Dedifferentiated amniotic fluid mesenchymal stem cell (primary cell): ENCODE measurements around the gene PMIS2.

Experiments
- DNase-seq: peaks from one replicate; pipeline ENCODE4 v3.0.0-alpha.2; 2016; ENCODE audit errors: extremely low spot score

Gene PMIS2

DNA sequence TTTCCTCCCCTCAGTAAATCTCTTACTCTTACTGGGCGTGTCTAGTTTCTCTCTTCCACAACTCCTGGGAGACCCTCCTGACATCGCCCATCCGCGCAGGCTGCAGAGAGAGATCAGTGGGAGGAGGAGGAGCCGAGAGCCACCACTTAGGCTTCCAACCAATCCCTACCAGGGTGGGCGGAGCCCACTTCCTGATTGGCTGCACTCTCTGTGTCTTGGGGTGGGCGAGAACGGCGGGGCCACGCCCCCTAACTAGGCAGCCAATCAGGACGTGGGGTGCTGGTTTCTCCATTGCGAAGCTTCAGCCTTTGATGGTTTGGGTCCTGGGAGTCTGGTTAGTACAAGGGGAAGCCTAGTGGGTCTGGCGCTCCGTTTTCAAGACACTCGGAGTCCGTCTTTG lies at the start of gene PMIS2:
Gene PMIS2, plus strand, starts transcription at position 326 of the 400 bp plus-strand sequence. CDS start 87 bp downstream, outside the sequence.
- no peak for DNase-seq

GRCh38 chr19:35539314-35539713 lies 46.7 kb upstream of the PMIS2 start:
- no peak for DNase-seq

GRCh38 chr19:35539850-35540249 lies 46.1 kb upstream of the PMIS2 start:
- DNase-seq = no peak

DNA sequence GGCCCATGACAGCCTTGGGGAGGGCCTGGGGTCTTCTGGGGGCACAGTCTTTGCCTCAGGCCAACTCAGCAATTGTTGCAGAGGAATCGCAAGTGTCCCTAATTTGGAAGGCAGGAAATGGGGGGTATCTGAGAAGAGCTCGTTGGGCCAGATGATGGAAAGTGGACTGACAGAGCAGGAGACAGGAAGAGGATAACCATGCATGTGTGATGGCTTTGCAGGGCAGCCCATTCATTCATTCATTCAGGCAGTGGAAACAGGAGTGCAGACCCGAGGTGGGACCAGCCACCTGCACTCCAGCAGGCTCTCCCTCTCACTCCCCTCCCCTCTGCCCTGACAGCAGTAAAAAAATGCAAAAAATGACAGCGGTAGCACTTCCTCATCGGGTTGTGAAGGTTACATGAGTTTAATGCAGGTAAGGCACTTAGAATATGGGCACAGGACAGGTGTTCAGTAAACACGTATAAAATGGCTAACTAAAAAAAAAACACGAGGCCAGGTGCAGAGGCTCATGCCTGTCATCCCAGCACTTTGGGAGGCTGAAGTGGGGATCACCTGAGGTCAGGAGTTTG lies 45.5 kb upstream of the PMIS2 start:
- no peak for DNase-seq

GRCh38 chr19:35542209-35542608 lies 43.8 kb upstream of the PMIS2 start:
- DNase-seq = no peak

- DNase-seq = no peak
These were observed 42.5 kb upstream of the PMIS2 start for GRCh38 chr19:35543280-35544109.

DNA sequence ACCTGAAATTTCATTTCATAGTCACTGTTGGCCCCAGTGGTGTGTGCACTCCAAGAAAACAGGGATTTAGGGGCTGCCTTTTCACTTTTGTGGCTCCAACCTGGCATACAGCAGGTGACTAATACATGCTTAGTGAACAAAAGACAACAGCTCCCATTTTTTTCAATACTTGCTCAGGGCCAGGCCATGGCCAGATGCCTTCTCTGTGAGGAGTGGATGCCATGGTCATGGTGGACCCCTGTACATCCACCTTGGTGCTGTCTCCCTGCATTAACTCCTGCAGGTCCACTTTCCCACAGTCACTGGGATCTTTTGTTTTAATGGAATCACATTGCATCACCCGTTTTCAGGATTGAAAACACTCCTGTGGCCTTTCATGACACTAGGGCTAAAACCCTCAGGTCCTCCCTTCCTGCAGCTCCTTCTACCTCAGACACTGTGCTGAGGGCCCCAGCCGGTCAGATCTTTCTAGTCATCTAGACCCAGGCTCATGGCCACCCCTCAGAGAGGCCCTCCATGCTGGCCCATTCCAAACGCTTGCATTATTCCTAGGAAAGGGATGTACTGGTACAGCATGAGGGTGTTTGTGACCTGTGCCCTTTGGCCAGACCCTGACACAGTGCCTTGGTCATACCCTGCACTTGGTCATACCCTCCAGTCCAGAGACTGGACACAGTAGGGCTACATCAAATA lies 41.7 kb upstream of the PMIS2 start:
- DNase-seq = no peak

DNA sequence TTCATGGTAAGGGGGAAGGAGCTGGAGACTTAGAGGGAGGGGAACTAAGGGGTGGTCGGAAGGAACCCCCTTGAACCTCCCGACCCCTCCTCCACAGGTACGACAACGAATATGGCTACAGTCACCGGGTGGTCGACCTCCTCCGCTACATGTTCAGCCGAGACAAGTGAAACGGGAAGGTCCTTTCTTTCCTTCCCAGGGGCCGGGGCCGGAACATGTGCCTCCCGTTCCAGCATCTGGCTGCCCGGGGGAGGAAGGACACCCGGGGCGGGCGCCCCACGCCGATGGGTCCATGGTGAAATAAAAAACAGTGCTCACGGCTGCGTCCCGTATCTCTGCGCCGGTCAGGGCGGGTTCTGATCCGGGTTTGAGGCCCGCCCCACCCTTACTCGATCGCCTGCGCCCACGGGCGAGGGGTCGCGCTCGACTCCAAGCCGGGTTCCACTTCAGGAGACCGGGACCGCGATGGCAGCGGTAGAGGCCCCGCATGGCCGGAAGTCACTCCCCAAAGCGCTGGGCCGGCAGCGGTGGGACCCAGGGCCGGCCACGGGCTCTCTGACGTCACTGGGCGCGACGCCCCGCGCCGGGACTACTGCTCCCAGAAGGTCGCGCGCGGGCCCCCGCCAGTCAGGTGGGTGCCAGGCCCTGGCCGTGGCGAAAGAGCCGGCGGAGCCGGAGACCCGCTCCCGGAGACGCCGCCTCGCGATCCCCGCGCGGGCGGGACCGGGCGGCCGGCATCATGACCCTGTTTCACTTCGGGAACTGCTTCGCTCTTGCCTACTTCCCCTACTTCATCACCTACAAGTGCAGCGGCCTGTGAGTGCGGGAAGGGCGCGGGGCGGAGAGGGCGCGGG lies 40.7 kb upstream of the PMIS2 start, which contains the start of gene TMEM147:
Gene TMEM147, plus strand, starts transcription at position 626 of the 854 bp plus-strand sequence. Its CDS starts 114 bp downstream, at position 740.
- peak; percentile 81 for DNase-seq

GRCh38 chr19:35545855-35546381 lies 40.1 kb upstream of the PMIS2 start:
- DNase-seq = no peak

DNA sequence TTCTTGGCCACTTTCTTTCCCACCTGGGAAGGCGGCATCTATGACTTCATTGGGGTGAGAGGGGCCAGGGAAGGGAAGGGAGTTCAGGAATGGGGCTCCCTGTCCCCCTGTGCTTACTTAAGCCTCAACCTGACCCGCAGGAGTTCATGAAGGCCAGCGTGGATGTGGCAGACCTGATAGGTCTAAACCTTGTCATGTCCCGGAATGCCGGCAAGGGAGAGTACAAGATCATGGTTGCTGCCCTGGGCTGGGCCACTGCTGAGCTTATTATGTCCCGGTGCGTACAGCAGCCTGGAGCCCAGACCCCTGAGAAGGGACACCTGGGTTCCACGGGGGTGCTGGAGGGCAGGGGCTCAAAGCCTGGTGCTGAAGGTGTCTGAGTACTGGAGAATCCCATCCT lies 39.4 kb upstream of the PMIS2 start:
- no peak for DNase-seq

DNA sequence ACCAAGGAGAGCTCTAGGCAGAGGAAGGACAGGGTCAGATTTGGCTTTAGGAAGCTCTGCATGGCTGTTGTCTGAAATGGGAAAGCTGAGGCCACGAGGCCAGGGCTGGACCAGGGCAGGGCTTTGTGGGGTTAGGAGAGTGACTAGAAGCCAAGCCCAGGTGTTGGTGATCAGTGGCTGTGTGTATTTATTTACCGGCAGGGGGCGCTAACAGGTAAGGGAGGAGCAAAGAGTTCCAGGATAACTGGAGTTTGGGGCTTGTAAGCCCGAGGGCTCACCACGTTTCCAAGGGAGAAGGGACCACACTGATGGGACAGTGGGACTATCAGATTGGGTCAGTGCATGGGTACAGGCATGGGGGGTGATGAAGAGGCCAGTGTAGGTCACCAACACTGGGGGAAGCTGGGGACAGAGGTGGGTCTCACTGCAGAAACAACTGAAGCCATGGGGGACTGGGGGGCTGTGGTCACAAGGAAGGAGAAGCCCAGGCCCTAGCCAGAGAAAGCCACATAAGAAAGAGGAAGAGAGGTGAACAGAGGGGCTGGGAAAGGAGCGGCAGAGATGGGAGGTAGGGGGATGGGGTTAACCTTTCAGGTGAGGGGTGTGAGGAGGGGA lies 36.7 kb upstream of the PMIS2 start:
- peak; percentile 59 for DNase-seq

DNA sequence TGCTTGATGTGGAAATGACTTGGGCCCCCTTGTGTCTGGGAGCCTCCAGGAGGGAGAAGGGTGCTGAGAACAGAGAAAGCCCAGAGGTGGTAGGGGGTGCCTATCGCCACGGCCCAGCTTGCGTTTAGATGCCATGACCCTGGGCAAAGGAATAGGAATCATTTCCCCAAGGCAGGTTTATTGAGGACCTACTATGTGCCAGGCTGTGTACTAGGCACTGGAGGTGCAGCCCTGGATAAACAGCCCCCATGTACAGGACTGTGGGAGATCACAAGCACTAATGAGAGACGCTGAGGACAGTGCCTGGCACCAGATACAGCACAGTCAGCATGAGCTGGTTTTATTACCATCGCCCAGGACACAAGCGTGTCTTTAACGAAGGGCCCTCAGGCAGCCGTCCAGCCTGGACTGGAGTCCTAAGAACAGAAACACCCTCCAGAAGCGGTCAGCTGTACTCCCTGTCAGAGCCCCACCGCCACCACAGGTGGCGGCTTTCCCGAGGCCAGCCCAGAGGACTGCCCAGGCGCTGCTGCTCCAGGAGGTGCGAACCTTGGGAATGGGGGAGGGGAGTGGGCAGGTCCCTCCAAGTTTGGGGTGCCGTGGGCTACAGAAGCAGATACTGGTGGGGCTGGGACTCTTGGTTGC lies 36.0 kb upstream of the PMIS2 start:
- no peak for DNase-seq

- no peak for DNase-seq
These were observed 34.7 kb upstream of the PMIS2 start for GRCh38 chr19:35551091-35551810.

GRCh38 chr19:35552534-35553384 lies 33.2 kb upstream of the PMIS2 start:
- DNase-seq = no peak

DNA sequence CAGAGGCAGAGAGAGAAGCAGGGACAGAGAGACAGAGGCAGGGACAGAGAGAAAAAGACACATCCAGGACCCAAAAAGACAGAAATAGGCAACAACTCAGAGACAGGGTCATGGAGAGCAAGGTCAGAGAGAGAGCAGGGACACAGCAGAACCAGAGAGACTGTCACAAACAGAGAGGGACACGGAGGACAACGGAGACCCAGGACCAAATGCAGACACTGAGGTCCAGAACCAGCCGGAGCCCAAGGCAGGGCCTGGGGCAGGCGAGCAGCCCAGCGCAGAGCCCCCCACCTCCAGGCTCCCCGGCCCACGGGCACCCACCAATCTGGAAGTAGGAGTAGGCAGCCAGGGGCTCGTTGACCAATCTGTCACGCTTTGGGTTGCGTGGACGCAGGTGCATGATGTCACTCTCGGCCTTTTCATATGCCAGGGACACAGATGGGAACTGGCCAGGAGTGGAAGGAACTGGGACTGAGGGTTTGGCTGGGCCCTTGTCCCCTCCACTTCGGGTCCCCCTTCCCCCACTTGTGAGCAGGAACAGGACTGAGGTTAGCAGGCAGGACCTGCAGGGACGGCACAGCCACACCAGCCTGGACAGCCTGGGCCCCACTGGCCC lies 32.5 kb upstream of the PMIS2 start:
- no peak for DNase-seq

DNA sequence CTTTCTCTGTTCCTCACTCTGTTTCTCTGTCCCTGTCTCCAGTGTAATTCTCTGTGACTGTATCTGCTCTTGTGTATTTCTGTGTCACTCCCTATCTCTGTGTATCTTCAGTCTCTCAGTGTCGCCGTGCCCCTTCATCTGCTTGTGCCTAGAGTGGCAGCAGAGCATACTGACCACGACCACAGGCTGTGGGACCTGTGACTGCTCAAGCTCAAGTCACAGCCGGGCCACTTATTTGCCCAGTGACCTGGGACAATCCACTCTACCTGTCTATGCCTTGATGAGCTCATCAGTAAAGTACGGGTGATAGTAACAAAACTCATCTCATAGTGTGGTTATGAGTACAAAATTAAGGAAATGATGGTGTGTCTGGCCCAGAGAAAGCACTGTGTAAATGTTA lies 31.9 kb upstream of the PMIS2 start:
- DNase-seq = no peak

DNA sequence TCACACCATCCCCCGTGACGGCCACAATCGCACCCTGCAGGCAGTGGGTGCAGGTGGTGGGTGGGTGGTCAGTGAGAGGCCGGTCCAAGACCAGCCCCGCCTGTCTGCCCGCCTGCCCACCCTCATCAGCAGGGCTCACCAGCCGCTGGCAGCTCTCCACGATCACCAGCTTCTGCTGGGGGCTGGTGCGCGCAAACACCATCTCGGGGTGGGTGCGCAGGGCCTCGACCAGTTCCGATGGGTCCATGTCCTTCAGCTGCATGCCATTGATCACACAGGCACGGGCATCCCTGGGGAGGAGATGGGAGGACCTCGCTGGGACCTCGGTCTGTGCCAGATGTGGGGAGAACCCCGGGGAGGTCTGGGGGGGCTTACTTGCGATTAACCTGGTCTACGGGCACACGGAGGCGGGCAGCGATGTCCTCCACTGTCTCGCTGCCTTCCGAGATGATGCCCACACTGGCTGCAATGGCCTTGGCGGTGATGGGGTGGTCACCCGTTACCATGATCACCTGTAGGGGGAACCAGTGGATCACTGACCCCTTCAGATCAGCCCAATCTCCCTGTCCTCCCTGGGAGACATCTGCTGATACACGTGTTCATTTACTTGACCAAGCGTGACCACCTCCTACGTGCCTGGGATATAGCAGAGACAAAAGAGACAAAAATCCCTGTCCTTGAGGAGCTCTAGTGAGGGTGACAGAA lies 30.5 kb upstream of the PMIS2 start:
- DNase-seq = no peak
